DOHH2 (cell line): ENCODE results near the gene TEX10.

Source experiments
- EZH2phosphoT487 ChIP-seq: fragments of 200-600 bp; sonication (generic); IDR thresholded peaks from 2 replicates; pipeline ENCODE4 v1.6.1; 2017; ENCODE audit warnings: borderline replicate concordance, mild to moderate bottlenecking, antibody characterized with exemption, low read length, moderate library complexity, mixed read lengths
- TF ChIP-seq, protein P1 (sequence below): fragments of 200-600 bp; sonication (generic); IDR thresholded peaks from one replicate; pipeline ENCODE4 v1.5.1; 2014; ENCODE audit warnings: antibody characterized with exemption, mild to moderate bottlenecking, low read depth, low read length; ENCODE audit not compliant: poor library complexity, severe bottlenecking

GRCh38 chr9:100364013-100364412 is 11.3 kb upstream of the TEX10 start:
- TF ChIP-seq, protein P1, sequence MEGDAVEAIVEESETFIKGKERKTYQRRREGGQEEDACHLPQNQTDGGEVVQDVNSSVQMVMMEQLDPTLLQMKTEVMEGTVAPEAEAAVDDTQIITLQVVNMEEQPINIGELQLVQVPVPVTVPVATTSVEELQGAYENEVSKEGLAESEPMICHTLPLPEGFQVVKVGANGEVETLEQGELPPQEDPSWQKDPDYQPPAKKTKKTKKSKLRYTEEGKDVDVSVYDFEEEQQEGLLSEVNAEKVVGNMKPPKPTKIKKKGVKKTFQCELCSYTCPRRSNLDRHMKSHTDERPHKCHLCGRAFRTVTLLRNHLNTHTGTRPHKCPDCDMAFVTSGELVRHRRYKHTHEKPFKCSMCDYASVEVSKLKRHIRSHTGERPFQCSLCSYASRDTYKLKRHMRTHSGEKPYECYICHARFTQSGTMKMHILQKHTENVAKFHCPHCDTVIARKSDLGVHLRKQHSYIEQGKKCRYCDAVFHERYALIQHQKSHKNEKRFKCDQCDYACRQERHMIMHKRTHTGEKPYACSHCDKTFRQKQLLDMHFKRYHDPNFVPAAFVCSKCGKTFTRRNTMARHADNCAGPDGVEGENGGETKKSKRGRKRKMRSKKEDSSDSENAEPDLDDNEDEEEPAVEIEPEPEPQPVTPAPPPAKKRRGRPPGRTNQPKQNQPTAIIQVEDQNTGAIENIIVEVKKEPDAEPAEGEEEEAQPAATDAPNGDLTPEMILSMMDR: no peak
- no peak for TF ChIP-seq EZH2phosphoT487
